Tibial nerve (tissue), 4 donors: Measurements from ENCODE around the gene ZEB1. TPM values are rescaled to one million over a fixed set of nuclear protein-coding genes. Genes with fewer than 3 reads are reported as not detected.

Source experiments
- DNase-seq, 2 donors: peaks; one replicate each; pipeline ENCODE4 v3.0.0-alpha.2; 2019; ENCODE audit warnings: low spot score in 2 of 2
- H3K27ac ChIP-seq, 4 donors: fragments of 200-600 bp; sonication (generic) in 3 of 4; one replicate each; pipeline ENCODE4 v1.5.1; 2017 to 2019; ENCODE audit warnings: mild to moderate bottlenecking in 1 of 4
- H3K27me3 ChIP-seq, 2 donors: fragments of 200-600 bp; sonication (generic) in 1 of 2; one replicate each; pipeline versions ENCODE4 v1.5.1 to v1.6.0; 2017 to 2019
- H3K36me3 ChIP-seq, 3 donors: fragments of 200-600 bp; sonication (generic); one replicate each; pipeline ENCODE4 v1.5.1; 2018 to 2019
- H3K4me1 ChIP-seq, 4 donors: fragments of 200-600 bp; sonication (generic) in 3 of 4; one replicate each; pipeline ENCODE4 v1.5.1; 2017 to 2019
- H3K4me3 ChIP-seq, 4 donors: fragments of 200-600 bp; sonication (generic) in 3 of 4; one replicate each; pipeline ENCODE4 v1.5.1; 2017 to 2019; ENCODE audit warnings: mild to moderate bottlenecking in 1 of 4, moderate library complexity in 1 of 4
- H3K9me3 ChIP-seq, 4 donors: fragments of 200-600 bp; sonication (generic) in 3 of 4; one replicate each; pipeline ENCODE4 v1.5.1; 2017 to 2019
- CTCF ChIP-seq, 5 experiments: fragments of 200-600 bp in 3 of 5; fragments of 450-650 bp in 2 of 5; sonication (generic) in 3 of 5; IDR thresholded peaks; one replicate each; pipeline ENCODE4 v1.5.1; 2016 to 2019; ENCODE audit warnings: antibody characterized with exemption in 5 of 5, mild to moderate bottlenecking in 3 of 5, moderate library complexity in 2 of 5
- EP300 ChIP-seq, 2 donors: sonication (generic); formaldehyde crosslinking; IDR thresholded peaks; one replicate each; pipeline ENCODE4 v1.6.1; 2017; ENCODE audit warnings: antibody characterized with exemption in 2 of 2, mild to moderate bottlenecking in 1 of 2
- POLR2A ChIP-seq, 2 donors: fragments of 450-650 bp; IDR thresholded peaks; one replicate each; pipeline ENCODE4 v1.6.1; 2017; ENCODE audit warnings: antibody characterized with exemption in 2 of 2, mild to moderate bottlenecking in 2 of 2, moderate library complexity in 2 of 2
- WGBS, 2 donors: methylation state at CpG; one replicate each; pipeline ENCODE4 v1.1.5; 2018; 5-methylcytosine and 5-hydroxymethylcytosine counted together
- total RNA-seq, 4 donors: library from RNA; depleted of rRNA; stranded (reverse); fragments of >200 nt; gene quantifications; one replicate each; pipeline ENCODE4 v1.1.0, GENCODE V29; 2016

Gene ZEB1
- total RNA-seq, 4 donors from 2014 or later, result 84.6 to 128 (median 95.7) TPM

GRCh38 chr10:31294558-31294957, 24.5 kb upstream of the ZEB1 start:
- no peak for TF ChIP-seq CTCF (IDR thresholded peaks at IDR 0.05)
- no peak for TF ChIP-seq EP300 (IDR thresholded peaks at IDR 0.05)
- TF ChIP-seq POLR2A (IDR thresholded peaks at IDR 0.05), result no peak
- no peak overlapping the region for H3K4me3 ChIP-seq
- H3K27ac ChIP-seq, result no peak overlapping the region
- H3K27me3 ChIP-seq, result no peaks in the 10 kb centered on the region
- H3K9me3 ChIP-seq, result no peaks in the 10 kb centered on the region
- 92 to 94% methylated on average over 3 of the region's 3 CpGs for WGBS, 2 donors
- no peaks in the 10 kb centered on the region for H3K36me3 ChIP-seq
- no peak for DNase-seq
- H3K4me1 ChIP-seq, result no peaks in the 10 kb centered on the region

DNA sequence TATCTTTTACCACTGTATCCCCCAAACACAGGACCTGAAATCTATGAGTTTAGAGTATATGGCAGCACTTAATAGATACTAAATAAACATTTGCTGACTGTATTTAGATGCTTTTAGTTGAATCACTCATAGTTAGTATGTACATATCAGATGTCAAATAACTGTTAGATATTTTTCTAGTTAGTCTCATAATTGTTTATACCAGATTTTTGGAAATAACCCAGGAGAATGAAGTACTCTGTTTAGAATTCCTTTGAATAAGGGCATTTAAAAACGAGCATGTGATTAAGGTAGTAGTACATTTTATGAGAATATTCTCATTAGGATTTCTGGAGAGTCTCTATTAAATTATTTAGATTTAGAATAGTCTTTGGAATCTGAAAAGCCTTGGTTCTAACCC, 22.3 kb upstream of the ZEB1 start:
- no peak for DNase-seq
- WGBS, 2 donors, result 80% methylated on average over 1 of the region's 1 CpG
- Histone ChIP-seq H3K4me1 (no peaks in the 10 kb centered on the region), H3K36me3 (no peaks in the 10 kb centered on the region), H3K27me3 (no peaks in the 10 kb centered on the region), H3K4me3 (no peak overlapping the region), H3K9me3 (no peaks in the 10 kb centered on the region), H3K27ac (no peak overlapping the region)
- no peak for TF ChIP-seq POLR2A (IDR thresholded peaks at IDR 0.05)
- no peak for TF ChIP-seq CTCF (IDR thresholded peaks at IDR 0.05)
- TF ChIP-seq EP300 (IDR thresholded peaks at IDR 0.05), result no peak

GRCh38 chr10:31299119-31299518, 19.9 kb upstream of the ZEB1 start:
- 43 to 52% methylated on average over 1 of the region's 1 CpG for WGBS, 2 donors
- Histone ChIP-seq H3K27ac (no peak overlapping the region), H3K9me3 (no peaks in the 10 kb centered on the region), H3K27me3 (no peaks in the 10 kb centered on the region), H3K36me3 (no peaks in the 10 kb centered on the region), H3K4me1 (no peaks in the 10 kb centered on the region), H3K4me3 (no peak overlapping the region)
- DNase-seq, result no peak
- no peak for TF ChIP-seq CTCF (IDR thresholded peaks at IDR 0.05)

GRCh38 chr10:31303212-31303611, 15.8 kb upstream of the ZEB1 start:
- DNase-seq, result no peak
- TF ChIP-seq CTCF (IDR thresholded peaks at IDR 0.05), result no peak
- TF ChIP-seq POLR2A (IDR thresholded peaks at IDR 0.05), result no peak
- TF ChIP-seq EP300 (IDR thresholded peaks at IDR 0.05), result no peak
- no peaks in the 10 kb centered on the region for H3K4me1 ChIP-seq
- no peak overlapping the region for H3K4me3 ChIP-seq
- no peaks in the 10 kb centered on the region for H3K27me3 ChIP-seq
- no peak overlapping the region for H3K27ac ChIP-seq
- no peaks in the 10 kb centered on the region for H3K9me3 ChIP-seq
- 95 to 97% methylated on average over 3 of the region's 3 CpGs for WGBS, 2 donors
- H3K36me3 ChIP-seq, result no peaks in the 10 kb centered on the region

DNA sequence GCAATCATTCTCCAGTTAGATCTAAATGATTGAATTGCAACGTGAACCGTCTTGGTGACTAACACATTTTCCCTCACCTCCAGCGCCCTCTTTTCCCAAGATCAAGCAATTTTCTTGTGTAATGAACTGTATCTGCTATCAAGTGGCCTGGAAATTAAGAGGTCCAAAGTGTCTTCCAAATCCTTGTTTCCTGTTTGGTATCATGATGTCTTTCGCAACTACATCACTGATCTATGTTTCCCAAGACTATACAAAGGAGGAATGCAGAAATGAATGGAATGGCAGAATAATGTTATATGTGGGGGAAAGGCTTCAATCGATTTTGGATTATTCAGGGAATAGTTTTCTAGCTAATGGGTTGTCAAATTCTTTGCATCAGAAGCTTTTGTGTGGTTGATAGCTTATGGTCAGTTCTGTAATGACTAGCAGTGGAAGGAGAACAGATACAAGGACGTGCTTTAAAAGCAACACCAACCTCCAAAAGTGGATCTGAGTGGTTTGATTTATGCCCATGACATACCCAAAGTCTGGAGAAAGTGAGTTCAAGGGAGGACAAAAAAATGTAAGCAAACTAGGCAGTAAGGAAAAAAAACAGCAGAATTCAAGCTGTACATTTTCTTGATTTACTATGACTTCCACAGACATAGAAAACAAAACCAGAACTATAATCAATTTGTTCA, 14.6 kb upstream of the ZEB1 start:
- 70 to 85% methylated on average over 6 of the region's 6 CpGs for WGBS, 2 donors
- H3K9me3 ChIP-seq, result no peaks in the 10 kb centered on the region
- H3K4me3 ChIP-seq, result no peak overlapping the region
- H3K36me3 ChIP-seq, result peaks cover 0 to 5% (median 0%) of the 10 kb centered on the region in 3 donors
- TF ChIP-seq CTCF (IDR thresholded peaks at IDR 0.05), result no peak
- no peak for TF ChIP-seq EP300 (IDR thresholded peaks at IDR 0.05)
- no peak for TF ChIP-seq POLR2A (IDR thresholded peaks at IDR 0.05)
- DNase-seq, result no peak
- no peaks in the 10 kb centered on the region for H3K27me3 ChIP-seq
- H3K4me1 ChIP-seq, result no peaks in the 10 kb centered on the region
- H3K27ac ChIP-seq, result no peak overlapping the region
